Cardiac septum (tissue), 1 donor: ENCODE results near the gene ATP5F1E. TPM values are rescaled to one million over a fixed set of nuclear protein-coding genes. Genes with fewer than 3 reads are reported as not detected.
A peak's percentile ranks its signal among the peaks of the same experiment; 100 is the strongest.

ENCODE experiments used
- DNase-seq: peaks from one replicate; pipeline ENCODE4 v3.0.0-alpha.2; 2020; ENCODE audit warnings: low spot score
- intact Hi-C: fragments of 100-400 bp; cut with DNase I; formaldehyde crosslinking; loops from one replicate; pipeline ENCODE4 v1.14.0; 2022
- total RNA-seq: library from RNA; stranded (reverse); fragmentation: NEBNext Ultra II Directional; extraction: Animal tissue kit (Norgen Biotek cat#: 25700); gene quantifications from one replicate; pipeline ENCODE4 v1.2.1, GENCODE V29; 2021
- donor health status: DM: no; HTN: no; CAD: no.

The ATP5F1E gene
- total RNA-seq, 1 donor from 2014 or later: 123 TPM

DNA sequence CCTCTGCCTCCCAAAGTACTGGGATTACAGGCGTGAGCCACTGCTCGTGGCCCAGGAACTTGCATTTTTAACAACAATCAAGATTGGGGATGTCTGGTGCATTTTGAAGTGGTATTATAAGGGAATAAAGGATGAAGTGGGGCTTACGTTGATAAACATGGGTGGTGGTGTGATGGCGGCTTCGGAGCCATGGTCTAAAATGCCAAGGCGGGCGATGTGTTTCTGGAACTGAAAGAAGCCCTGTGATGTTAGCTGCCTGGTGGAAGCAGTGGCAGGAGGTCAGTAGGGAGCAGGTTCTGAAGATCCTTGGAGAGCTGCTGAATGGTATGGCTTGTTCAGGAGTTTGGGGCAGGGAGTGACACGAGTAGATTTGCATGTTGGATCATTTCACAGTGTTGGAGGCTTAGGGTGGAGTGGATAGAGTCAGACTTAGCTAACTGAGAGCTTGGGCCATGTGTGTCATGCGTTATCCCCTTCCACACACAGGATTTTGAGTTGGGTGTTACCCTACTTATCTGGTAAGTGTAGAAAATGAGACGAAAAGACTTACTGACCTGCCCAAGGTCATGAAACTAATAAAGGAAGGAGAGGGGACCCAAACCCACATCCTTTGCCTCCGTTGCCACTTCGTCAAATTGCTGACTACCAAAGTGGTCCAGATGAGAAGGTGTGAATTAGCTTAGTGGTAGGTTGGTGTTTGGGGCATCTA is 49.6 kb downstream of the ATP5F1E start:
- intact Hi-C loops: loop anchor here (5.0 kb wide), 2 partner anchors 50 to 75 kb away; partner anchors contain the start of gene ATP5F1E
- no peak for DNase-seq

DNA sequence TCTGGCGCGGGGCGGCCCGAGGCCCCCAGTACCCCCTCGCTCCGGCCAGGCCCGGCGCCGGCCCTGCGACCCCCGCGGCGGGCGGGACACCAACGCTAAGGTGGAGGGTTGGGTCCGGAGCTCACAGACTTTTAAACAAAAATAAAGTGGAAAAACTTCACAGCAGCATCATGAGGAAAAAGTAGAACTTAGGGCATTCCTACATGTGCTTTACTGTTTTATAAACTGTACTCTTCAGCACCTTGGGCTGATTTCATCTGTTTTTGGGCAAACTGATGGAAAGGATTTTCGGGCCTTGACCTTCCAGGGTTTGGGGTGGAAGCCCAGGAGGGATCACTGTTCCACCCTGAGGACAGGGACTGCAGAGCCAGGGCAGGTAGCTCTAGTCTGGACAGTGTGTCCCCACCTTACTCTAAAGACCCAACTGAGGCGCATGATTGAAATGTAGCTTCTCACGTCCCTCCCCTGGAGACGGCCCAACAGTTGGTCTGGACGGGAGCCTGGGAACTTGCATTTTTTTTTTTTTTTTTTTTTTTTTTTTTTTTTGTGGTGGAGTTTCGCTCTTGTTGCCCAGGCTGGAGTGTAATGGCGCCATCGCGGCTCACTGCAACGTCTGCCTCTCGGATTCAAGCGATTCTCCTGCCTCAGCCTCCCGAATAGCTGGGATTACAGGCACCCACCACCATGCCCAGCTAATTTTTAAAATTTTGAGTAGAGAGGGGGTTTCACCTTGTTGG is 50.3 kb downstream of the ATP5F1E start:
- intact Hi-C loops: loop anchor here (1.0 to 5.0 kb wide), 4 partner anchors 25 to 89 kb away; partner anchors contain the start of gene ATP5F1E
- no peak for DNase-seq

DNA sequence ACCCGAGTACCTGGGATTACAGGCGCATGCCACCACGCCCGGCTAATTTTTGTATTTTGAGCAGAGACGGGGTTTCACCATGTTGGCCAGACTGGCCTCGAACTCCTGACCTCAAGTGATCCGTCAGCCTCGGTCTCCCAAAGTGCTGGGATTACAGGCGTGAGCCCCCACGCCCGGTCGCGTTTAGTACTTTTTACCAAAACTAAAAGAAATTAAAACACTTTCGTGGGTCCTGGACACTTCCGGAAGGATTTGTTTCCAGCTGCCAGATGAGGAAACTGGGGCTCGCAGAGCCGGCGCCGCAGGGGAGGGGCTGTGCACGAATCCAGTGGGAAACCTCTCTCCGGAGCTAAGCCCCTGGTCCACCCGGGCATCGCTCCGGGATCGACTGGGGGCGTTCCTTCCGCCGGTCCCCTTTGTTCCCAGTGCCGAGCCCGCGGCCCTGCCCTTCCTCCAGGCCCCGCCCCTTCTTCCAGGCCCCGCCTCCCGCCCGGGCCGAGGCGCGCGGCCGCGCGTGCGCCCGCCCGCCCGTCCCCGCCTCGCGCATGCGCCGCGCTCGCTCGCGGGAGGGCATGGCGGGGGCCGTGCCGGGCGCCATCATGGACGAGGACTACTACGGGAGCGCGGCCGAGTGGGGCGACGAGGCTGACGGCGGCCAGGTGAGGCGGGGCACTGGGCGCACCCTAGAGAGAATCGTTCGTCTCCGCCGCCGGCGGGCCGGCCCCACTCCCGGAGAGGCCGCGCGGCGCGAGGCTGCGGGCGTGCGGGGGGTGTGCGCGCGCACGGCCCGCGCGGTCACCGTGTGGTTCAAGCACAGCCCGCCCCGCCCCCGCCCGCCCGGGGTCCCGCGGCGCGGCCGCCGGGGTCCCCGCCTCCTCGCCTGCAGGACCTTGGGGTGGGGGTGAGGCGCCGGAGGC is 51.2 kb downstream of the ATP5F1E start, which contains the start of gene NELFCD:
NELFCD (plus strand) TSS at position 546 of the 917 bp plus-strand sequence; CDS start at position 600, 54 bp downstream.
- peak; percentile 95 for DNase-seq
- intact Hi-C loops: loop anchor here (1.0 to 5.0 kb wide), 4 partner anchors 25 to 88 kb away; partner anchors contain the start of gene ATP5F1E

DNA sequence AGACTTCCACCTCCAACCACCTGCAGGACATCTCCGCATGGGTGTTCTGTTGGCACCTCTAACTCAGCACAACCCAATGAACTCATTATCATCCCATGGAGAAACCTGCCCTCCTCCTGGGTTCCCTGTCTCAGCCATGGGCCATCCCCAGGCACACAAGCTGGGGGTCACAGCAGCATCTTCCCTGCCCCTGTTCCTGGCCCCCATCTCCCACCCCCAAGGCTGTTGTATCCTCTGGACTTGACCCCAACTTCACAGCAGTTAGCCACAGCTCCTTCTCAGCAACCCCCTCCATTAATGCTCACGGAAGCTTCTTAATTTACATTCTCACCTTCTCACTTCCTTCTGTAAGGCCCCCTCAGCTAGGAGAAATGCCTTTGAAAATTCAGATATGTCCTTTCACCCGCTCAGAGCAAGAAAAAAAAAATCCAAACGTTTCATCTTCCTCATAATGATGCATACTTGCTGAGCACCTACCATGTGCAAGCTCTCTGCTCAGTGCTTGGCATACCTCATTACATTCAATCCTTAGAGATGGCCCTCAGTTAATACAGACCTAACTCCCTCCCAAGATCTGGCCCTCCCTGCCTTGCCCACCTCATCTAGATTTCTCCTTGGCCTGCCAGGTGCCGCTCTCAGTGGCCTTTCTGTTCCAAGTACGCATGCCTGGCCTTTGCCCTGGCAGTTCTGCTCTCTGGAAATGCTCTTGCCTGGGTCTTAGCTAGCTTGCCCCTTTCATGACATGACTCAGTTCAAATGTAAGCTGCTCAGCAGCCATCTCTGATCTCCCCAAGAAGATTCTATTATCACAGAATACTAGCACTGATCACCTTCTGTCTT is 53.6 kb downstream of the ATP5F1E start:
- no peak for DNase-seq
- intact Hi-C loops: no loop called here

DNA sequence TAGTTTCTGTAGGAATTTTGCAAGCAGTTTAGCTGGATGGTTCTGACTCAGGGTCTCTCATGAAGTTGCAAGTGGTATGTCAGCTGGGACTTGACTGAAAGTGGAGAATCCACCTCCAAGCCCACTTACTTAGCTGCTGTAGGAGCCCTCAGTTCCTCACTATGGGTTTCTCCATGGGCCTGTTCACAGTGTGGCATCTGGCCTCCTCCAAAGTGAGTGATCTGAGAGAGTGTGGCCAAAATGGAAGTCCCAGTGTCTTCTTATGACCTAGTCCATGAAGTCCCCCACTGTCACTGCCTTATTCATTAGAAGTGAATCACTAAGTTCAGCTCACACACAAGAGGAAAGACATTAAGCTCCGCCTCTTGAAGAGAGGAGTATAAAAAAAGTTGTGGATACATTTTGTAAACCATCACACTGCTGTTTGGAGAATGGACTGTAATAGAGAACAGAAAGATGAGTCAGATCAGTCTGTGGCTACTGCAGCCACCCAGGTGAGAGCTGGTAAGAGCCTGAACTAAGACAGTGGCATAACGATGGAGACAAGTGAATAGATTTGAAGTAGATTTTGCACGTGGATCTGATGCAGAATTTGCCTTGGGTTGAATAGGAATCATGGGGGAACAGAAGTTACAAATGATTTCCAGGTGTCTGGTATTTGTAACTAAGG is 55.9 kb downstream of the ATP5F1E start:
- intact Hi-C loops: no loop called here
- no peak for DNase-seq

Other genes with a start within 250 kb of the ATP5F1E start
- 0.75 TPM for gene GNAS-AS1, start 181.4 kb downstream of the ATP5F1E start, total RNA-seq
- gene GNAS, start 179.6 kb downstream of the ATP5F1E start, total RNA-seq: 1,579 TPM
- gene NELFCD, start 51.1 kb downstream of the ATP5F1E start, total RNA-seq: 34.7 TPM
- 157 TPM for gene CTSZ, start 25.1 kb downstream of the ATP5F1E start, total RNA-seq
- 0.54 TPM for gene TUBB1, start 12.9 kb downstream of the ATP5F1E start, total RNA-seq
- 41.4 TPM for gene PRELID3B, start 10.5 kb upstream of the ATP5F1E start, total RNA-seq
- gene ZNF831, start 131.5 kb upstream of the ATP5F1E start, total RNA-seq: 0.05 TPM